Naive thymus-derived CD8-positive, alpha-beta T cell (primary cell): ENCODE measurements around the gene PRR22. TPM values are rescaled to one million over a fixed set of nuclear protein-coding genes. Genes with fewer than 3 reads are reported as not detected.

ENCODE experiments used
- ATAC-seq, 2 donors: fragments of 150-1000 bp; cut with Tn5 transposase in 1 of 2; sonication (Bioruptor Pico), chemical (Tn5 transposase) in 1 of 2; 1 replicate in 1 of 2; 2 replicates in 1 of 2; pipeline ENCODE4 v1.10.0; 2021; ENCODE audit warnings: mild to moderate bottlenecking in 2 of 2, moderate library complexity in 2 of 2
- POLR2A ChIA-PET: fragments of 350-600 bp; sonication (Branson Sonifier 250); formaldehyde crosslinking; loops from one replicate; lab custom pipeline; 2021; ENCODE audit warnings: antibody characterized with exemption; lab: Charles Lee
- DNase-seq, 10 donors: peaks; one replicate each; pipeline versions ENCODE4 v3.0.0 to v3.0.0-alpha.2; 2020 to 2022
- H3K27ac Mint-ChIP-seq, 10 donors: one replicate each; pipeline ENCODE4 v1.8.0; 2020 to 2022; ENCODE audit warnings: mild to moderate bottlenecking in 10 of 10, mixed read lengths in 10 of 10, moderate library complexity in 4 of 10, inconsistent platforms in 1 of 10
- H3K27me3 Mint-ChIP-seq, 5 donors: one replicate each; pipeline ENCODE4 v1.8.0; 2021 to 2022; ENCODE audit warnings: mixed read lengths in 5 of 5
- H3K36me3 Mint-ChIP-seq, 3 donors: one replicate each; pipeline ENCODE4 v1.8.0; 2020 to 2022; ENCODE audit warnings: mixed read lengths in 3 of 3, mild to moderate bottlenecking in 2 of 3, inconsistent platforms in 1 of 3
- H3K4me1 Mint-ChIP-seq, 4 donors: one replicate each; pipeline ENCODE4 v1.8.0; 2021 to 2022; ENCODE audit warnings: mixed read lengths in 4 of 4
- H3K4me3 Mint-ChIP-seq, 10 donors: one replicate each; pipeline ENCODE4 v1.8.0; 2020 to 2022; ENCODE audit warnings: mild to moderate bottlenecking in 10 of 10, mixed read lengths in 10 of 10, moderate library complexity in 6 of 10, inconsistent platforms in 1 of 10
- H3K9me3 Mint-ChIP-seq, 9 donors: one replicate each; pipeline ENCODE4 v1.8.0; 2020 to 2022; ENCODE audit warnings: mixed read lengths in 9 of 9, mild to moderate bottlenecking in 3 of 9, inconsistent platforms in 1 of 9, moderate library complexity in 1 of 9
- polyA plus RNA-seq, 3 donors: library from polyadenylated mRNA; unstranded; fragments of 300-500 nt; fragmentation: Illumina TruSeq; gene quantifications; one replicate each; pipeline ENCODE4 v1.2.3, GENCODE V29; 2021
- total RNA-seq, 8 experiments: library from RNA in 2 of 8; stranded (reverse) in 2 of 8; gene quantifications; one replicate each; pipeline ENCODE4 v1.2.3 and lab custom pipeline; 2021 to 2026

Gene PRR22
- total and polyA plus RNA-seq, 5 experiments from 2014 or later = 8.9 to 10.0 TPM; not detected in 3

- H3K36me3 Mint-ChIP-seq = no peaks in the 10 kb centered on the region
- no peak overlapping the region for H3K4me3 Mint-ChIP-seq
- POLR2A ChIA-PET = interaction anchor here (1.2 kb wide), 1 partner anchor 20 kb away, joined by 4 read pairs; no protein-coding TSS in a partner anchor
- DNase-seq (no peak), ATAC-seq (no peak)
- peak overlapping the region in 2 of 10 donors; percentile 59 to 62 for H3K27ac Mint-ChIP-seq
- peaks cover 14 to 22% (median 17%) of the 10 kb centered on the region in 4 donors for H3K4me1 Mint-ChIP-seq
- peaks cover 0 to 3% (median 2%) of the 10 kb centered on the region in 5 donors for H3K27me3 Mint-ChIP-seq
- no peaks in the 10 kb centered on the region for H3K9me3 Mint-ChIP-seq
Observed at GRCh38 chr19:5824751-5825150, 40.2 kb upstream of the PRR22 start.

- no peak for ATAC-seq
- no peaks in the 10 kb centered on the region for H3K36me3 Mint-ChIP-seq
- no peaks in the 10 kb centered on the region for H3K9me3 Mint-ChIP-seq
- peak overlapping the region in 1 of 10 donors; percentile 8 for H3K4me3 Mint-ChIP-seq
- H3K27ac Mint-ChIP-seq = peak overlapping the region in 4 of 10 donors; percentile 19 to 71 (median 40)
- H3K4me1 Mint-ChIP-seq = peaks cover 14 to 21% (median 17%) of the 10 kb centered on the region in 4 donors
- H3K27me3 Mint-ChIP-seq = peaks cover 0 to 3% (median 2%) of the 10 kb centered on the region in 5 donors
- POLR2A ChIA-PET = interaction anchor here (1.2 kb wide), 1 partner anchor 19 kb away, joined by 4 read pairs; no protein-coding TSS in a partner anchor
- DNase-seq = no peak
Observed at GRCh38 chr19:5823579-5824281, 39.2 kb upstream of the PRR22 start.

GRCh38 chr19:5822181-5822844 is 37.8 kb upstream of the PRR22 start:
- Mint-ChIP-seq H3K4me3 (no peak overlapping the region), H3K27me3 (peaks cover 0 to 9% (median 4%) of the 10 kb centered on the region in 5 donors), H3K4me1 (peaks cover 6 to 13% (median 11%) of the 10 kb centered on the region in 4 donors), H3K9me3 (no peaks in the 10 kb centered on the region), H3K36me3 (no peaks in the 10 kb centered on the region), H3K27ac (no peak overlapping the region)
- DNase-seq = no peak
- no peak for ATAC-seq
- POLR2A ChIA-PET = interaction anchor here (1.5 kb wide), 1 partner anchor 69 kb away, joined by 3 read pairs; no protein-coding TSS in a partner anchor

GRCh38 chr19:5821521-5822180 is 37.1 kb upstream of the PRR22 start:
- DNase-seq = no peak
- no peak for ATAC-seq
- no peaks in the 10 kb centered on the region for H3K36me3 Mint-ChIP-seq
- no peaks in the 10 kb centered on the region for H3K9me3 Mint-ChIP-seq
- H3K4me3 Mint-ChIP-seq = no peak overlapping the region
- H3K27ac Mint-ChIP-seq = no peak overlapping the region
- peaks cover 0 to 9% (median 6%) of the 10 kb centered on the region in 4 donors for H3K4me1 Mint-ChIP-seq
- peaks cover 0 to 16% (median 6%) of the 10 kb centered on the region in 5 donors for H3K27me3 Mint-ChIP-seq
- POLR2A ChIA-PET = interaction anchor here (1.5 kb wide), 1 partner anchor 69 kb away, joined by 3 read pairs; no protein-coding TSS in a partner anchor

- Mint-ChIP-seq H3K36me3 (no peaks in the 10 kb centered on the region), H3K27me3 (peaks cover 0 to 17% (median 7%) of the 10 kb centered on the region in 5 donors), H3K9me3 (no peaks in the 10 kb centered on the region), H3K4me1 (peaks cover 0 to 9% (median 0%) of the 10 kb centered on the region in 4 donors), H3K27ac (no peak overlapping the region), H3K4me3 (no peak overlapping the region)
- ATAC-seq (no peak), DNase-seq (no peak)
- POLR2A ChIA-PET = interaction anchor here (0.5 to 0.6 kb wide), 2 partner anchors 49 to 603 kb away, joined by 4 to 5 read pairs; no protein-coding TSS in a partner anchor
Observed at GRCh38 chr19:5820785-5821184, 36.2 kb upstream of the PRR22 start.

- POLR2A ChIA-PET = no interaction called here
- Mint-ChIP-seq H3K4me3 (no peak overlapping the region), H3K27me3 (peaks cover 0 to 17% (median 7%) of the 10 kb centered on the region in 5 donors), H3K36me3 (no peaks in the 10 kb centered on the region), H3K9me3 (no peaks in the 10 kb centered on the region), H3K4me1 (peaks cover 0 to 9% (median 0%) of the 10 kb centered on the region in 4 donors), H3K27ac (no peak overlapping the region)
- DNase-seq (no peak), ATAC-seq (no peak)
Observed at GRCh38 chr19:5818594-5818993, 34.0 kb upstream of the PRR22 start.

GRCh38 chr19:5817218-5817617 is 32.7 kb upstream of the PRR22 start:
- peaks cover 0 to 9% (median 0%) of the 10 kb centered on the region in 4 donors for H3K4me1 Mint-ChIP-seq
- no peak for ATAC-seq
- H3K9me3 Mint-ChIP-seq = no peaks in the 10 kb centered on the region
- peak overlapping the region in 1 of 10 donors; percentile 42 for H3K27ac Mint-ChIP-seq
- peaks cover 0 to 17% (median 7%) of the 10 kb centered on the region in 5 donors for H3K27me3 Mint-ChIP-seq
- H3K36me3 Mint-ChIP-seq = no peaks in the 10 kb centered on the region
- H3K4me3 Mint-ChIP-seq = no peak overlapping the region
- no peak for DNase-seq
- POLR2A ChIA-PET = no interaction called here

- no peaks in the 10 kb centered on the region for H3K9me3 Mint-ChIP-seq
- H3K27me3 Mint-ChIP-seq = peaks cover 0 to 15% (median 5%) of the 10 kb centered on the region in 5 donors
- POLR2A ChIA-PET = no interaction called here
- H3K4me1 Mint-ChIP-seq = peaks cover 0 to 6% (median 0%) of the 10 kb centered on the region in 4 donors
- no peaks in the 10 kb centered on the region for H3K36me3 Mint-ChIP-seq
- no peak overlapping the region for H3K27ac Mint-ChIP-seq
- no peak for DNase-seq
- H3K4me3 Mint-ChIP-seq = no peak overlapping the region
- no peak for ATAC-seq
Observed at GRCh38 chr19:5814852-5815246, 30.3 kb upstream of the PRR22 start.

GRCh38 chr19:5814123-5814851 is 29.7 kb upstream of the PRR22 start:
- Mint-ChIP-seq H3K4me3 (no peak overlapping the region), H3K27ac (peak overlapping the region in 1 of 10 donors; percentile 48), H3K9me3 (no peaks in the 10 kb centered on the region), H3K27me3 (peaks cover 0 to 15% (median 5%) of the 10 kb centered on the region in 5 donors), H3K4me1 (peaks cover 0 to 5% (median 0%) of the 10 kb centered on the region in 4 donors), H3K36me3 (no peaks in the 10 kb centered on the region)
- POLR2A ChIA-PET = no interaction called here
- no peak for ATAC-seq
- no peak for DNase-seq

- DNase-seq (no peak), ATAC-seq (no peak)
- Mint-ChIP-seq H3K27me3 (no peaks in the 10 kb centered on the region), H3K9me3 (no peaks in the 10 kb centered on the region), H3K4me1 (no peaks in the 10 kb centered on the region), H3K4me3 (no peak overlapping the region), H3K36me3 (no peaks in the 10 kb centered on the region), H3K27ac (no peak overlapping the region)
- POLR2A ChIA-PET = no interaction called here
Observed at GRCh38 chr19:5811117-5811516, 26.6 kb upstream of the PRR22 start.

- Mint-ChIP-seq H3K36me3 (no peaks in the 10 kb centered on the region), H3K4me1 (peaks cover 1 to 4% (median 2%) of the 10 kb centered on the region in 4 donors), H3K27me3 (no peaks in the 10 kb centered on the region), H3K4me3 (no peak overlapping the region), H3K9me3 (no peaks in the 10 kb centered on the region), H3K27ac (no peak overlapping the region)
- POLR2A ChIA-PET = interaction anchor here (2.8 kb wide), 1 partner anchor 18 kb away, joined by 10 read pairs; no protein-coding TSS in a partner anchor
- ATAC-seq = no peak
- no peak for DNase-seq
Observed at GRCh38 chr19:5809469-5809868, 24.9 kb upstream of the PRR22 start.

GRCh38 chr19:5809053-5809452 is 24.5 kb upstream of the PRR22 start:
- DNase-seq (no peak), ATAC-seq (no peak)
- H3K4me1 Mint-ChIP-seq = peaks cover 5 to 8% (median 6%) of the 10 kb centered on the region in 4 donors
- POLR2A ChIA-PET = interaction anchor here (2.8 kb wide), 1 partner anchor 19 kb away, joined by 10 read pairs; no protein-coding TSS in a partner anchor
- H3K36me3 Mint-ChIP-seq = no peaks in the 10 kb centered on the region
- no peaks in the 10 kb centered on the region for H3K9me3 Mint-ChIP-seq
- H3K4me3 Mint-ChIP-seq = no peak overlapping the region
- no peak overlapping the region for H3K27ac Mint-ChIP-seq
- H3K27me3 Mint-ChIP-seq = no peaks in the 10 kb centered on the region
